Measurements from ENCODE around the gene GPR162.
"Not testable (repeated sequence)": the region's sequence is repeated elsewhere in the genome, so short reads cannot be mapped to it uniquely, and the experiment has no call there.

Gene GPR162

GRCh38 chr12:6854036-6854435, 32.4 kb downstream of the GPR162 start:
- DNase-seq (ENCODE audit: low spot score): no peak

- no peak for DNase-seq (ENCODE audit: low spot score)
Measured at GRCh38 chr12:6855322-6855721, 33.7 kb downstream of the GPR162 start.

DNA sequence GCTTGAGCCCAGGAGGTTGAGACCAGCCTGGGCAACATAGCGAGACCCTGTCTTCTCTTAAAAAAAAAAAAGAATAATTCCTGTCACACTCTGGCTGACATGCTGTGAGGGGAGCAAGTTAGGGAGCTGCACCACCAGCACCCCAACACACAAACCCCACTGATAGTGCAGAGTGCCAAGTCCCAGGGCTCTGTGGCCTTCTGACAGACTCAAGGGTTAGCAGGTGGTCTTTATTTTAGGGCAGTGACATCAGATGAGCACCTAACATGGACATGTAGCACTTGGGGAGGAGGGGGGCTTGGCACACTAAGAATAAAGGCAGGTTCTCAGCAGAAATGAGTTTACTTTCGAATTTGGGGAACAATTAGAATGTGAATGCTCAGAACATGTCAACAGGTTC, 37.2 kb downstream of the GPR162 start:
- no peak for DNase-seq (ENCODE audit: low spot score)

DNA sequence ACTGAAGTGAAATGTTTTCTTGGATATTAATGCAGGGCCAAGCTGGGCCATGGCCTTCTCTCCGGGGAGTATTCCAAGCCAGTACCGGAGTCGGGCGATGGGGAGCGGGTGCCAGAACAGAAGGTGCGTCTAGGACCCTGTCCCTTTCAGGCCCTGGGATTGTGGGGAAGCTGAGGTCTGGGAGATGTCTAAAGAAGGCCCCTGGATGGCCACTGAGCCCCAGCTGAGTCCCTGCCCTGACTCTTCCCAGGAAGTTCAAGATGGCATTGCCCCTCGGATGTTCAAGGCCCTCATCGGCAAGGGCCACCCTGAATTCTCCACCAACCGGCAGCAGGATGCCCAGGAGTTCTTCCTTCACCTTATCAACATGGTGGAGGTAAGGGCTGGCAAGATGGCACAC, 38.5 kb downstream of the GPR162 start:
- DNase-seq (ENCODE audit: low spot score): no peak

DNA sequence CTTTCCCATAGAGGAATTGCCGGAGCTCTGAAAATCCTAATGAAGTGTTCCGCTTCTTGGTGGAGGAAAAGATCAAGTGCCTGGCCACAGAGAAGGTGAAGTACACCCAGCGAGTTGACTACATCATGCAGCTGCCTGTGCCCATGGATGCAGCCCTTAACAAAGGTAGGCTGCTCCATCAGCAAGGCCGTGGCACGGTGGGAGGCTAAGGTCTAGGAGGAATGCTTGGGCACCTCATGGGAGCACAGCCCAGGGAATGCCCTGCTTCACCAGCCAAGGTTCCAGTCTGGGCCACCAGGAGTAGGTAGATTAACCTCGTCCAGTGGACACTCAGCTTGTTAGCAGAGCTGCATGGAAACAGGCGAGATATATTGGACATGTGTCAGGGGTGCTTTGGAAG, 39.3 kb downstream of the GPR162 start:
- no peak for DNase-seq (ENCODE audit: low spot score)

DNA sequence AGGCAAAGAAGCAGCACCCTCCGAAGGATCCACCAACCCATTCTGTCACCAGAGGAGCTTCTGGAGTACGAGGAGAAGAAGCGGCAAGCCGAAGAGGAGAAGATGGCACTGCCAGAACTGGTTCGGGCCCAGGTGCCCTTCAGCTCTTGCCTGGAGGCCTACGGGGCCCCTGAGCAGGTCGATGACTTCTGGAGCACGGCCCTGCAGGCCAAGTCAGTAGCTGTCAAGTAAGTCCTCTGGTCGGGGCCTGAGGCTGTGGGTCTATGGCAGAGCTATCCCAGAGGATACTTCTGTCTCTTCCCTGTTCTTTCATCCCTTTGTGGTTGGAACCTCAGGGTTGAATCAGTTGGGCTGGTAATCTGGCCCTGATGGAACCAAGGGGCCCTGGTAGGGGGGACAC, 39.8 kb downstream of the GPR162 start:
- DNase-seq (ENCODE audit: low spot score): no peak

DNA sequence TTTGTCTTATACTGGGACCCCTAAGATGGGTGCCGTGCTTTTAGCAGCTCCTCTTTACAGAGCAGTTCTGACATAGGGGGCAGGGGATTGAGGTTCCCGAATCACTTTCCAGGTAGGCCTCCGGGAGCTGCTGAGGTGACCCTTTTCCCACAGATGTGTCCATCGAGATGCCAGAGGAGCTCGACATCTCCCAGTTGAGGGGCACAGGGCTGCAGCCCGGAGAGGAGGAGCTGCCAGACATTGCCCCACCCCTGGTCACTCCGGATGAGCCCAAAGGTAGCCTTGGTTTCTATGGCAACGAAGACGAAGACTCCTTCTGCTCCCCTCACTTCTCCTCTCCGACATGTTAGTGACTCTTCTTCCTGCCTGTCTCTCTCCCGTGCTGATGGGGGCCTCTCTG, 41.4 kb downstream of the GPR162 start:
- no peak for DNase-seq (ENCODE audit: low spot score)

DNA sequence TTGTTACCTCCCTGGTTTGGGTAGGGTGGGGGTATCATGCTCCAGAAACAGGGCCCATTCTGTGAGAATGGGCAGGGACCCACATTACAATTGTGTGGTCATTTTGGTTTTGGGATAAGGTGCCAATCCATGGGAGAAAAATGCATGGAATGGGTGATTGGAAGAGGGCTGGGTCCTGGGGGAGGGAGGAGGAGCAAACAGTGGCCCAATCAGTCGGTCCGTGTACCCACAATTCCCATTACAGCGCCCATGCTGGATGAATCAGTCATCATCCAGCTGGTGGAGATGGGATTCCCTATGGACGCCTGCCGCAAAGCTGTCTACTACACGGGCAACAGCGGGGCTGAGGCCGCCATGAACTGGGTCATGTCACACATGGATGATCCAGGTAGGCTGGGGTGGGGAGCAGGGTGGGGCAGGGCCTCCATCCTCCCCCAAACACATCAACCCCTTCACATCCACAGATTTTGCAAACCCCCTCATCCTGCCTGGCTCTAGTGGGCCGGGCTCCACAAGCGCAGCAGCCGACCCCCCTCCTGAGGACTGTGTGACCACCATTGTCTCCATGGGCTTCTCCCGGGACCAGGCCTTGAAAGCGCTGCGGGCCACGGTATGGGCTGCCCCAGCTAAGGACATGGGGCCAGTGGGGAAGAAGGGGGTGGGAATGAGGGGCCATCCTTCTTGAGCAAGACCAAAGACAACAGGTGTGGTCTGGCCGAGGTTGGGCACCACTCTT, 42.1 kb downstream of the GPR162 start:
- no peak for DNase-seq (ENCODE audit: low spot score)

DNA sequence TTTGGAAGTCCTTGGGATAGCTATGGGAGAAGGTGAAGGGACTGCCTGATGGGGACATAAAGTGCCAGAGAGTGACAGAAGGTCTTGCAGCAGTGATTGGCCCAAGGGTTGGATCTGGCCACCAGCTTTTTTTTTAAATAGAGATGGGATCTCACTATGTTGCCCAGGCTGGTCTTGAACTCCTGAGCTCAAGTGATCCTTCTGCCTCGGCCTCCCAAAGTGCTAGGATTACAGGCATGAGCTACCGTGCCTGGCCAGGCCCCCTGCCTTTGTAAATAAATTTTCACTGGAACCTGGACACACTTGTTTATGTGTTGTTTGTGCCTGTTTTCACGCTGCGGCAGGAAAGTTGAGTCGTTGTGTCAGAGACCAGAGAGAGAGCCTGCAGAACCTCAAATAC, 43.7 kb downstream of the GPR162 start:
- DNase-seq (ENCODE audit: low spot score): not testable (repeated sequence)

GRCh38 chr12:6866163-6866919, 44.7 kb downstream of the GPR162 start:
- no peak for DNase-seq (ENCODE audit: low spot score)

- DNase-seq (ENCODE audit: low spot score): no peak
Measured at GRCh38 chr12:6866920-6867412, 45.3 kb downstream of the GPR162 start.

- peak; percentile 80 for DNase-seq (ENCODE audit: low spot score)
Measured at GRCh38 chr12:6867413-6868210, 46.0 kb downstream of the GPR162 start, which contains the start of gene TPI1. TSS of gene TPI1 (plus strand) at chr12:6867531. CDS start at chr12:6867567, 36 bp downstream.

GRCh38 chr12:6868211-6869048, 46.8 kb downstream of the GPR162 start:
- peak; percentile 30 for DNase-seq (ENCODE audit: low spot score)

DNA sequence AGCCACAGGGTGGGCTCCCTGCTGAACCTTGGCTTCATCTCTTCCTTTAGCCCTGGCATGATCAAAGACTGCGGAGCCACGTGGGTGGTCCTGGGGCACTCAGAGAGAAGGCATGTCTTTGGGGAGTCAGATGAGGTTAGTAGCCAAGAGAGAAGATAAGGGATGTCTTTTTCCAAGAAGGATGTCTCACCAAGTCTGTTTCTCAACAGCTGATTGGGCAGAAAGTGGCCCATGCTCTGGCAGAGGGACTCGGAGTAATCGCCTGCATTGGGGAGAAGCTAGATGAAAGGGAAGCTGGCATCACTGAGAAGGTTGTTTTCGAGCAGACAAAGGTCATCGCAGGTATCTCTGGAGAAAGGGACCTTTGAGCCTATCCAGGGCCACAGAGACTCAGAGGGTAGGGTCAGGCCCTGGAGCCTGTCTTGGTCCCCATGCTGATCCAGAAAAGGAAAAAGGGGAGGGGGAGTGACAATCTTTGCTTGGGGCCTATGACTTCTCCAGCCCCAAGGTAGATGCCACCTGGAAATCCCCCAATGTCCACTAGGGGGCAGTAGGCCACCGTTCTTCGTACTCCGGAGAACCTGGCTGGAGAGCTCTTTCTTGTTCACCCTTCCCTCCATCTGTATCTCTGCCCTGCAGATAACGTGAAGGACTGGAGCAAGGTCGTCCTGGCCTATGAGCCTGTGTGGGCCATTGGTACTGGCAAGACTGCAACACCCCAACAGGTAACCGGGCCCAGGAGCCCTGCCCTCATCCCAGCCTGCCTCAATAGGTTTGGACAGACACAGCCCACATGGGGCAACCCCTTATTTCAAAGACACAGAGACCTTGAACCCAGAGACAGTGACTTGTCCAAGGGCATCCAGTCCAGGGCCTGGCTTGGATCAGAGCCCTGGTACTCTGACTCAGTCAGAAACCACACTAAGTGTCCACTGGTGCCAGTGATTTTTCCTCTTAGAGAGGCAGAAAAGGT, 47.7 kb downstream of the GPR162 start:
- DNase-seq (ENCODE audit: low spot score): peak; percentile 53

GRCh38 chr12:6870304-6870703, 48.7 kb downstream of the GPR162 start:
- DNase-seq (ENCODE audit: low spot score): not testable (repeated sequence)

- no peak for DNase-seq (ENCODE audit: low spot score)
Measured at GRCh38 chr12:6871052-6871957, 49.7 kb downstream of the GPR162 start.

DNA sequence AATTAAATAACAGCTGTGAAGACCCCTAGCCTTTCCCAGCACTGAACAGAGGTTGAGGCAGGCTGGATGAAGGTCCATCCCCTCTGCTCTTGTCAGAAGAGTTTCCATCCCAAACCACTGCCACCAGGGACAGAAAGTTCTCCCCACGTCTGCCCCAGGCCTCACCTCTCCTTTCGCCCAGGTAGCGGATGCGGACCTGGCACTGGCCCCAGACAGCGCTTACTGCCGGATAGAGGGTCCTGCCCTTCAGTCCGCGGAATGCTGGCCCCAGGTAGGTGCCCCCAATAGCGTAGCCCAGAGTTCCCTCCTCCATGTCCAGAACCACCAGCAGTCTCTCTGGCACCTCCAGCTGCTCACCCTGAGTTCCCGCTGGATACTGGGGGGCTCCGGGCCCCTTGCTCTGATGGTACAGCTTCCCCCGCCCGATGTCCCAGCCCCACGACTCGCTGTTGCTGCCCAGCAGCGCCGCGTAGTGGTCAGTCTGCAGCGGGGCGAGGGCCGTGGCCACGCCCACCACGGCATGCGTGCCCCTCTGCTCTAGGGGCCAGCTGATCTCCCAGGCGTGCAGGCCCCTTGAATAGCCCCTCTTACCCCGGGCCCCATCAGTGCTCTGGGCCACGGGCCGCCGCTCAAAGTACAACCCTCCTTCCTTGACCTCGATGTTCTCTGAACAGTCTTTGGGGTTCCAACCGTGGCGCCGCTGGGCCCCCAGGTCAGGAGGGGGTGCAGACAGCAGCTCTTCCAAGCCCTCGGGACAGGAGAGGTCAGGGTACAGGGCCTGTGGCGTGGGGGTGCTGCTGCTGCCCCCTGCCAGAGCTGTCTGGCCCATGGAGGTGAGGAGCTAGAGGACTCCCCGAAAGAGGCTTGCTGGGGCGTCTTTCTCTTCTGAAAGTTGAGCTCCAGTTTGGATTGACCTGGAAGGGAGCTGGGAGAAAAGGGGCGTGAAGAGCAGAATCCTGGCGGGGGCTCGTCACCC, 50.7 kb downstream of the GPR162 start:
- peak; percentile 87 for DNase-seq (ENCODE audit: low spot score)

All from kidney capillary endothelial cell (primary cell).